ENCODE data around the gene AFF1. TPM values are rescaled to one million over a fixed set of nuclear protein-coding genes. Genes with fewer than 3 reads are reported as not detected.
"Not testable (repeated sequence)": the region's sequence is repeated elsewhere in the genome, so short reads cannot be mapped to it uniquely, and the experiment has no call there.

Gene AFF1
- total RNA-seq, 1 donor from 2014 or later = 47.4 TPM

DNA sequence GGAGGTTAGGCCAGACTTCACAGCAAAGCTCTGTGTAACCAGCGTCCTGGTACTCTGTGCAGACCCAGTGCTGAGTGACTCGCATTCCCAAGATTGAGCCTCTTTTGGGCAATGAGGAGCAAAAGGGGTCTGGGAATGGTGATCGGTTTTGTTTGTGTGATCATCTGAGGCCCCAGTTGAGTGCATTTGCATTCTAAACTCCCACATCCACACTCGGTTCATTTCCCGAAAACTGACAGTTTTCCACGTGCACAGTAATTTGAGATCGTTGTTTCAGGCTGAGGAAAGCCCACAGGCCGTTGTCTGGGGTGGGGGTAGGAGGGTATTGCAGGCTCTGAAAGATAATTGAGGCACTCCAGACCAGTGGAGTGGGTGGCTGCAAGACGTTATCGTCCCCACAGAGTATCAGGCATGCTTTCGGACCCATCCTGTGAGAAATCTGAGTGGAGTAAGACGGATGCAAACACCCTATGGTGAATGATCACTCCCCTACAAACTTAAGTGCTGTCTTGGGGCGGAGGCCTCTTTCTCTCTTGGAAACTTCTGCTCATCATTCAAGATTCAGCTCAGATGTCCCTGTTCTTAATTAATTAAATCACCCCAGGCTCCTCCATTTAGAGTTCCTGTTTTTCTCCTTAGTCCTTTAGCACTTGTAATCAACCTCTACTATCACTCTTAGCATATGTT is 96.1 kb downstream of the AFF1 start:
- DNase-seq (ENCODE audit: extremely low read depth, low read depth, low spot score) = no peak

DNA sequence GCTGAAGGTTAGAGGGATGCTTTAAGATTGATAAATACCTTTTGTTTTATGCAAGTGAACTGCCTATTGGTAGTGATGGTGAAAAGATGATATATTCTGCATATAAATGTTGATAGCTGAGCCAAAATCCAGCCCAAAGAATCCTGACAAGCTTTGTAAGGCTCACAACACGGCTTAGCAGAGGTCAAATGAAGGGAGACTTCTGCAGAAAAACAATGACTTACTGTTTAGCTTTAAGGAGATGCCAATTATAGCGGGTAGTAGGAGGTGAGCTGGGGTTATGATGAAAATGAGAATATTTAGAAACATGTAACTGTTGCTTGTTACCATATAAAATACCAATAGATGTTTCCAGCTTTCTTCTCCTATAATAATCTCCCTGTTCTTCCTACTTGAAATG is 97.1 kb downstream of the AFF1 start:
- no peak for DNase-seq (ENCODE audit: extremely low read depth, low read depth, low spot score)

DNA sequence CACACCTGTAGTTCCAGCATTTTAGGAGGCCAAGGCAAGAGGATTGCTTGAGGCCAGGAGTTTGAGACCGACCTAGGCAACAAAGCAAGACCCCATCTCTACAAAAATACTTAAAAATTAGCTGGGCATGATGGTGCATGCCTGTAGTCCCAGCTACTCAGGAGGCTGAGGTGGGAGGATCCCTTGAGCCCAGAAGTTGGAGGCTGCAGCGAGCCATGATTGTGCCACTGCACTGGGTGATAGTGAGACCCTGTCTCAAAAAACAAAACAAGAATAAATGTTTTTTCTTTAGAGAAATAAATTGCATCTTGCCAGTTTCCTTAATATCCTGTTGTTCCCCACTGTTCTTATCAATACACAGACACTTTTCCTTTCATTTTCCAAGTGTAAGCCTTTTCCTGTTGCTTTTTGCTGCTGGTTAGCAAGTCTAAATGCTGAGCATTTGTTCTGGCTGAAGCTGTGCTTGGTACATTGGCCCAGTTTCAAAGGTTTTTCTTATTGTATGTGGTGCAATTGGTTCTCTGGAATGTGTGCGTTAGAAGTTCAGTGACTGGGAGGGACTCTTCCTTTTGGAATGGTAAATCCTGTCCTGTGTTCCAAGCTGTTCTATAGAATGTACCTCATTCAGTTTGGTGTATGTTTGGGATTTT is 98.2 kb downstream of the AFF1 start:
- peak; percentile 70 for DNase-seq (ENCODE audit: extremely low read depth, low read depth, low spot score)

DNA sequence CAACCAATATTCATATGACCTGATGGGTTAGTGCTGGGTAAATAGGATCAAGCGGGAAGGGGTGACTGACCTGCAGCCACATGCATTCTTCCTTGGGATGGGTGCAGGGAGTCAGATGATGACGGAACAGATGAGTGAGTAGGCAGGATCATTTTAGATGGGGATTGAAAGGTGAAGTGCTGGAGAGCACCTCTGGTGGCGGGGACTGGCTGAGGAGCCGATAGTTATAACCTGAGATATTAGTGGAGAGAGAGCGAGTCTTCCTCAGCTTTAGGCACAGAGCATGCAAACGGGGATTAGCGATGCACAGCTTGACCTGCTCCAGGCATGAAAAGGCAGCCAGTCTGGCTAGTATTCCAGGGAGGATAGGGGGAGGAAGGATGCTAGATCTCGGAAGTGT is 99.1 kb downstream of the AFF1 start:
- DNase-seq (ENCODE audit: extremely low read depth, low read depth, low spot score) = no peak

DNA sequence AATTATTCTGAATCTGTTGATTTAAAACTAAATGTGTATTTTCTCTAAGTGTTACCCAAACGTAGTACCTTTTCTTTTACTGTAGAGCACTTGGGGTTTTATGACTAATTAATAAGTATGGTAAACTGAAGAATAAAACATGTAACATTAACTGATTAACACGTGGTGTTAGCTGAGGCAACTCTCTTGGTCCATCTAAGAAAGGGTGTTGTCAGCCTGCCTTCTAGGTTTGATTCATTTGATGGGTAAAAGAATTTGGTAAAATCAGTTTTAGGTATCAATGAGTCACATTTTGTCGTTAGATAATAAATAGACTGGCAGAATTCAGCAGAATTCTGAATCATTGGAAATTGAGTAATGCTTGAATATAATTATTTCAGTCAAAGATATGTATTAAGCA is 99.7 kb downstream of the AFF1 start:
- DNase-seq (ENCODE audit: extremely low read depth, low read depth, low spot score) = no peak

GRCh38 chr4:87035881-87036509 is 101.2 kb downstream of the AFF1 start:
- DNase-seq (ENCODE audit: extremely low read depth, low read depth, low spot score) = no peak

DNA sequence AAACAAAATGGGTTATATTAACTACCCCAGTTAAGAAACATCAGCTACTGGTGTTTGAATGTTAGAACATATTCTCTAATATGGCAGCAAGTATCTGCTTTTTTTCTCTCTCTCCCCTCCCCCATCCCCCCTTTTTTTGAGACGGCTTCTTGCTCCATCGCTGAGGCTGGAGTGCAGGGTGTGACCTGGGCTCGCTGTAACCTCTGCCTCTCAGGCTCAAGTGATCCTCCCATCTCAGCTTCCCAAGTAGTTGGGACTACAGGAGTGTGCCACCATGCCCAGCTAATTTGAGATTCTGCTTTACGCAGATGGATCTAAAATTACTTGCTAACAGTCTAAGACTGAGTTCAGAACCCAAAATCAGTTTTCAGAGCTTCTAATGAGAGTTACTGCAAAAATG is 101.9 kb downstream of the AFF1 start:
- DNase-seq (ENCODE audit: extremely low read depth, low read depth, low spot score) = no peak

DNA sequence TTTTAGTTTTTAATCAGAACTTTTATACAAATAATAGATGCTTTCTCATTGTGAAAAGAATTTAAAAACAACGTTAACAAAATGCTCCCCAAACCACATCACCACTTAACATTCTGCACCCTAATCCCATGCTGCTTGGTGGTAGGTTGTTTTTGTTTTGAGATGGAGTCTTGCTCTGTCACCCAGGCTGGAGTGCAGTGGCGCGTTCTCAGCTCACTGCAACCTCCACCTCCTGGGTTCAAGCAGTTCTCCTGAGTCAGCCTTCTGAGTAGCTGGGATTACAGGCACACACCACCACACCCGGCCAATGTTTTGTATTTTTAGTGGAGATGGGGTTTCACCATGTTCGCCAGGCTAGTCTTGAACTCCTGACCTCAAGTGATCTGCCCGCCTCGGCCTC is 102.4 kb downstream of the AFF1 start:
- not testable (repeated sequence) for DNase-seq (ENCODE audit: extremely low read depth, low read depth, low spot score)

- no peak for DNase-seq (ENCODE audit: extremely low read depth, low read depth, low spot score)
Measured at GRCh38 chr4:87037671-87038334, 103.0 kb downstream of the AFF1 start.

GRCh38 chr4:87038837-87039615 is 104.2 kb downstream of the AFF1 start:
- DNase-seq (ENCODE audit: extremely low read depth, low read depth, low spot score) = no peak

- DNase-seq (ENCODE audit: extremely low read depth, low read depth, low spot score) = no peak
Measured at GRCh38 chr4:87041141-87041540, 106.3 kb downstream of the AFF1 start.

GRCh38 chr4:87042221-87042620 is 107.4 kb downstream of the AFF1 start:
- no peak for DNase-seq (ENCODE audit: extremely low read depth, low read depth, low spot score)

- no peak for DNase-seq (ENCODE audit: extremely low read depth, low read depth, low spot score)
Measured at GRCh38 chr4:87042986-87043820, 108.4 kb downstream of the AFF1 start.

GRCh38 chr4:87044511-87045233 is 109.9 kb downstream of the AFF1 start:
- DNase-seq (ENCODE audit: extremely low read depth, low read depth, low spot score) = peak; percentile 57

DNA sequence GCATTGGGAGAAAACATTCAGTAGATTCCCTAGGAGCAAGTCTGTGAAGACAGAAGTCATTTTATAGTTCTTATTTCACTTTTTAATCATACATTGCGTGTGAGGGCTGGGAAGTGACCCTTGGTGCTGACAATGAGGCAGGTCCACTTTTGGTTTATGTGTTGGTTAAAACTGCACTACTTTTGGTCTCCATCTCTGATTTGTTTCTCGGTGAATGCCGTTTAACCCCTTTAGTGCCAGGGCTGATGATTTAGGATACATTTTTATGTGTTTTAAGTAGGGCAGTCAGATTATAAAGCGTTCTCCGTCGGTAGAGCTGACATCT is 110.4 kb downstream of the AFF1 start:
- DNase-seq (ENCODE audit: extremely low read depth, low read depth, low spot score) = no peak

DNA sequence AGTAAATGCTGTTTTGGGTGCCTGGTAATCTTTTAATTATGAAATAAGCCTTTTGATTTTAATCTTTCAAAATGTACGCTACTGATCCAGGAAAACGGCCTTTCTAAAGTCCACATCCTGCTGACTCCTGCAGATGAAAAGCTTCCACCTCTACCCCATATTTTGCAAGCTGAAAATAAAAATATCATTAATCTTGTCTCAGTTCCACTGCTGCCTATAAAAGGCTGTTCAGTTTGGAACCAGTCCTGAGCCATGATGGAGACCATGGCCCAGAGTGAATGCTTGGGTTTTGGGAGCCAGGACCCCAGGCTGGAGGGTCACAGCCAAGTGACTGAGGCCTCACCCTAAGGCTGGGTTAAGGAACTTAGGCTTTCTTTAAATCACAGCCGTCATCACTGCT is 110.8 kb downstream of the AFF1 start:
- DNase-seq (ENCODE audit: extremely low read depth, low read depth, low spot score) = no peak

GRCh38 chr4:87046121-87046551 is 111.3 kb downstream of the AFF1 start:
- DNase-seq (ENCODE audit: extremely low read depth, low read depth, low spot score) = no peak

- DNase-seq (ENCODE audit: extremely low read depth, low read depth, low spot score) = no peak
Measured at GRCh38 chr4:87047281-87047798, 112.5 kb downstream of the AFF1 start.

DNA sequence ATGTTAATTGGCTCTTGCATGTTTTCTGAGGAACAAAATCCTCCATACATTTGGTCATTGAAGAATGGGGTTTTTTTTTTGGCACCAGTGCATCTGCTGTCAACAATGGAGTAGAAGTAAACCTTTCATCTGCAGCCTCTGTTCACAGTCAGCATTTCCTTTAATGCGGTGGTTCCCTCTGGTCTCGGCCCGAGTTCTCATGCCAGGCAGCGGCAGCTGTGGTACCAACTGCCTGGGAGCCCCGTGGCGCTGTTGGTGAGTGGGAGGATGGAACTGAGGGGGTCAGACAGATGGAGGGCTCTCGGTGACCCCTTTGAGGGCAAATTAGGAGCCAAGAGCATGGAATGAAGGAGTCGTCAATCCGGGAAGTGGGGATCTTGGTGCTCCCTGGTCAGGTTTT is 114.7 kb downstream of the AFF1 start:
- DNase-seq (ENCODE audit: extremely low read depth, low read depth, low spot score) = no peak
